Neutrophil (primary cell): Measurements from ENCODE around the gene PSIP1.

Source experiments
- H3K27ac ChIP-seq: fragments of 200-600 bp; sonication (generic); 2 replicates; pipeline ENCODE4 v1.5.1; 2016; ENCODE audit warnings: mild to moderate bottlenecking, moderate library complexity
- H3K27me3 ChIP-seq: fragments of 200-600 bp; sonication (generic); 2 replicates; pipeline ENCODE4 v1.6.0; 2016; ENCODE audit warnings: mild to moderate bottlenecking
- H3K36me3 ChIP-seq: fragments of 200-600 bp; sonication (generic); 2 replicates; pipeline ENCODE4 v1.5.1; 2017
- H3K4me1 ChIP-seq, 2 experiments: fragments of 200-600 bp in 1 of 2; sonication (generic) in 1 of 2; 1 replicate in 1 of 2; 2 replicates in 1 of 2; pipeline versions ENCODE4 v1.5.1 to v1.6.1; 2013 to 2016; ENCODE audit warnings: low read depth in 1 of 2, low read length in 1 of 2, mild to moderate bottlenecking in 1 of 2, moderate library complexity in 1 of 2; ENCODE audit not compliant: control insufficient read depth in 1 of 2, insufficient read depth in 1 of 2
- H3K4me3 ChIP-seq, 2 experiments: fragments of 200-600 bp in 1 of 2; sonication (generic) in 1 of 2; 1 replicate in 1 of 2; 2 replicates in 1 of 2; pipeline ENCODE4 v1.5.1; 2013 to 2016; ENCODE audit warnings: low read depth in 1 of 2, low read length in 1 of 2, mild to moderate bottlenecking in 1 of 2, moderate library complexity in 1 of 2
- H3K9me3 ChIP-seq: fragments of 200-600 bp; sonication (generic); 2 replicates; pipeline ENCODE4 v1.5.1; 2016
- CTCF ChIP-seq: fragments of 200-600 bp; sonication (generic); IDR thresholded peaks from 2 replicates; pipeline ENCODE4 v1.5.1; 2016; ENCODE audit warnings: antibody characterized with exemption

Gene PSIP1

GRCh38 chr9:15421990-15422371 is 88.8 kb downstream of the PSIP1 start:
- no peak for TF ChIP-seq CTCF

GRCh38 chr9:15421532-15421931 is 89.2 kb downstream of the PSIP1 start:
- TF ChIP-seq CTCF, result no peak
- Histone ChIP-seq H3K4me3 (no peak overlapping the region), H3K27me3 (no peaks in the 10 kb centered on the region), H3K9me3 (no peaks in the 10 kb centered on the region), H3K27ac (no peak overlapping the region), H3K4me1 (peaks cover 17 to 18% of the 10 kb centered on the region in 2 experiments), H3K36me3 (peaks cover 16% of the 10 kb centered on the region)

More at GRCh38 chr9:15421990-15422371, 88.8 kb downstream of the PSIP1 start:
- Histone ChIP-seq H3K4me3 (peak overlapping the region; percentile 77 to 91), H3K27me3 (no peaks in the 10 kb centered on the region), H3K27ac (peak overlapping the region; percentile 66), H3K36me3 (peaks cover 18% of the 10 kb centered on the region), H3K9me3 (no peaks in the 10 kb centered on the region), H3K4me1 (peaks cover 17 to 18% of the 10 kb centered on the region in 2 experiments)

GRCh38 chr9:15420796-15421195 is 90.0 kb downstream of the PSIP1 start:
- Histone ChIP-seq H3K9me3 (no peaks in the 10 kb centered on the region), H3K4me3 (no peak overlapping the region), H3K27me3 (no peaks in the 10 kb centered on the region), H3K4me1 (peaks cover 17 to 18% of the 10 kb centered on the region in 2 experiments), H3K36me3 (peaks cover 9% of the 10 kb centered on the region), H3K27ac (no peak overlapping the region)
- TF ChIP-seq CTCF, result no peak

- no peak for TF ChIP-seq CTCF
- Histone ChIP-seq H3K27me3 (no peaks in the 10 kb centered on the region), H3K27ac (no peak overlapping the region), H3K36me3 (no peaks in the 10 kb centered on the region), H3K4me1 (peaks cover 5% of the 10 kb centered on the region in 2 experiments), H3K9me3 (no peaks in the 10 kb centered on the region), H3K4me3 (no peak overlapping the region)
Observed at GRCh38 chr9:15417626-15418025, 93.1 kb downstream of the PSIP1 start.

GRCh38 chr9:15416880-15417279 is 93.9 kb downstream of the PSIP1 start:
- Histone ChIP-seq H3K4me1 (peaks cover 0 to under 1% of the 10 kb centered on the region in 2 experiments), H3K27ac (no peak overlapping the region), H3K9me3 (no peaks in the 10 kb centered on the region), H3K27me3 (no peaks in the 10 kb centered on the region), H3K4me3 (no peak overlapping the region), H3K36me3 (no peaks in the 10 kb centered on the region)
- TF ChIP-seq CTCF, result no peak
